CD4-positive, alpha-beta T cell (primary cell): Measurements from ENCODE around the gene SOHLH2. TPM values are rescaled to one million over a fixed set of nuclear protein-coding genes. Genes with fewer than 3 reads are reported as not detected.

Source experiments
- ATAC-seq: fragments of 200-7000 bp; cut with Tn5 transposase; one replicate; pipeline ENCODE4 v1.10.0; 2022; ENCODE audit warnings: mild to moderate bottlenecking; ENCODE audit not compliant: poor library complexity
- CTCF ChIA-PET: fragments of 350-600 bp; sonication (Branson Sonifier 250); formaldehyde crosslinking; loops from one replicate; lab custom pipeline; 2021; ENCODE audit warnings: antibody characterized with exemption, inconsistent platforms; lab: Charles Lee
- POLR2A ChIA-PET: fragments of 350-600 bp; sonication (Branson Sonifier 250); formaldehyde crosslinking; loops from one replicate; lab custom pipeline; 2021; ENCODE audit warnings: antibody characterized with exemption, inconsistent platforms; lab: Charles Lee
- DNase-seq, 14 experiments: peaks; one replicate each; pipeline ENCODE4 v3.0.0-alpha.2; 2013 to 2020; ENCODE audit warnings: mixed read lengths in 2 of 14
- H3K27ac ChIP-seq, 2 donors: one replicate each; pipeline versions ENCODE4 v1.5.1 to v1.7.0; 2013; ENCODE audit warnings: low read length in 2 of 2, low read depth in 1 of 2, mild to moderate bottlenecking in 1 of 2
- H3K27me3 ChIP-seq, 2 experiments: 1 replicate in 1 of 2; 2 replicates in 1 of 2; pipeline versions ENCODE4 v1.6.1 to v1.7.0; 2013; ENCODE audit warnings: low read length in 2 of 2, control low read depth in 1 of 2, mild to moderate bottlenecking in 1 of 2, moderate library complexity in 1 of 2; ENCODE audit not compliant: insufficient read depth in 2 of 2, control insufficient read depth in 1 of 2
- H3K36me3 ChIP-seq: one replicate; pipeline ENCODE4 v1.6.1; 2013; ENCODE audit warnings: low read length, control low read depth; ENCODE audit not compliant: insufficient read depth
- H3K4me1 ChIP-seq: one replicate; pipeline ENCODE4 v1.6.1; 2013; ENCODE audit warnings: low read length, control low read depth; ENCODE audit not compliant: insufficient read depth
- H3K4me3 ChIP-seq: one replicate; pipeline ENCODE4 v1.5.1; 2013; ENCODE audit warnings: mild to moderate bottlenecking, low read length, moderate library complexity
- H3K9me3 ChIP-seq, 2 experiments: 1 replicate in 1 of 2; 2 replicates in 1 of 2; pipeline versions ENCODE4 v1.6.1 to v1.7.0; 2013; ENCODE audit warnings: low read length in 2 of 2, mild to moderate bottlenecking in 2 of 2, control low read depth in 1 of 2, moderate library complexity in 1 of 2; ENCODE audit not compliant: control insufficient read depth in 1 of 2, insufficient read depth in 1 of 2
- H3K27ac Mint-ChIP-seq: one replicate; pipeline ENCODE4 v1.8.0; 2020; ENCODE audit warnings: mixed read lengths
- H3K27me3 Mint-ChIP-seq: one replicate; pipeline ENCODE4 v1.8.0; 2021; ENCODE audit warnings: mixed read lengths
- H3K36me3 Mint-ChIP-seq: one replicate; pipeline ENCODE4 v1.8.0; 2021; ENCODE audit warnings: low read depth, mixed read lengths
- H3K4me1 Mint-ChIP-seq: one replicate; pipeline ENCODE4 v1.8.0; 2021; ENCODE audit warnings: low read depth, mixed read lengths
- H3K4me3 Mint-ChIP-seq: one replicate; pipeline ENCODE4 v1.8.0; 2020; ENCODE audit warnings: mild to moderate bottlenecking, mixed read lengths
- H3K9me3 Mint-ChIP-seq: one replicate; pipeline ENCODE4 v1.8.0; 2020; ENCODE audit warnings: mixed read lengths
- intact Hi-C, 2 experiments: fragments of 100-400 bp; cut with DNase I in 1 of 2; cut with micrococcal nuclease in 1 of 2; formaldehyde crosslinking; loops; one replicate each; pipeline versions ENCODE4 v1.15.1 to v1.9.0; 2023 to 2025; cut with DNase I, micrococcal nuclease
- total RNA-seq, 174 experiments: library from RNA in 2 of 174; stranded (reverse) in 2 of 174; gene quantifications; one replicate each; pipeline ENCODE4 v1.2.3 and lab custom pipeline; 2021 to 2026
- TF ChIP-seq, protein P1 (sequence below): fragments of 200-600 bp; IDR thresholded peaks from one replicate; pipeline ENCODE4 v1.8.0; 2022; ENCODE audit warnings: antibody characterized with exemption, mild to moderate bottlenecking

SOHLH2 gene
- total RNA-seq, 2 experiments from 2014 or later = not detected

DNA sequence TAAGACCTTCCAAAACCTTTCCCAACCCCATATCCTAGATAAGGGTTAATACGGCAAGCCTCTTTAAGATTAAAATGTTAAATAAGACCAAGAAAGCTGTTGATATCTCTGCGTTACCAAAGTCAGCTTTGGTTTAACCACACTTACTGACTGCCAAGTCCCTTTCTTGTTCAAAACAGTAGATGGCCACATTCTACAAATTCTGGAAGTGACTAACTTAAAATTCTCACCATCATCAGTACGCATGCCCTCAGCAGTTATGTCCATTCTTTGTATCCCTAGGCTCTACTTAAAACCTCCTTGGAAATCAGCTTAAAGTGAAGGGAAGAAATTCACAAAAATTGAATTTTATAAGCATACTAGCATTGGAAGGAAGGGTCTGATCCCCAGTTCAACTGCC lies 23.6 kb downstream of the SOHLH2 start:
- POLR2A ChIA-PET = no interaction called here
- Histone ChIP-seq H3K4me1 (no peaks in the 10 kb centered on the region), H3K27me3 (no peaks in the 10 kb centered on the region), H3K27ac (no peak overlapping the region), H3K9me3 (no peaks in the 10 kb centered on the region), H3K4me3 (no peak overlapping the region), H3K36me3 (no peaks in the 10 kb centered on the region)
- Mint-ChIP-seq H3K27ac (no peak overlapping the region), H3K4me3 (no peak overlapping the region), H3K4me1 (no peaks in the 10 kb centered on the region), H3K36me3 (no peaks in the 10 kb centered on the region), H3K9me3 (peaks cover 5% of the 10 kb centered on the region), H3K27me3 (peaks cover 13% of the 10 kb centered on the region)
- no peak for ATAC-seq
- intact Hi-C loops = no loop called here
- TF ChIP-seq, protein P1, sequence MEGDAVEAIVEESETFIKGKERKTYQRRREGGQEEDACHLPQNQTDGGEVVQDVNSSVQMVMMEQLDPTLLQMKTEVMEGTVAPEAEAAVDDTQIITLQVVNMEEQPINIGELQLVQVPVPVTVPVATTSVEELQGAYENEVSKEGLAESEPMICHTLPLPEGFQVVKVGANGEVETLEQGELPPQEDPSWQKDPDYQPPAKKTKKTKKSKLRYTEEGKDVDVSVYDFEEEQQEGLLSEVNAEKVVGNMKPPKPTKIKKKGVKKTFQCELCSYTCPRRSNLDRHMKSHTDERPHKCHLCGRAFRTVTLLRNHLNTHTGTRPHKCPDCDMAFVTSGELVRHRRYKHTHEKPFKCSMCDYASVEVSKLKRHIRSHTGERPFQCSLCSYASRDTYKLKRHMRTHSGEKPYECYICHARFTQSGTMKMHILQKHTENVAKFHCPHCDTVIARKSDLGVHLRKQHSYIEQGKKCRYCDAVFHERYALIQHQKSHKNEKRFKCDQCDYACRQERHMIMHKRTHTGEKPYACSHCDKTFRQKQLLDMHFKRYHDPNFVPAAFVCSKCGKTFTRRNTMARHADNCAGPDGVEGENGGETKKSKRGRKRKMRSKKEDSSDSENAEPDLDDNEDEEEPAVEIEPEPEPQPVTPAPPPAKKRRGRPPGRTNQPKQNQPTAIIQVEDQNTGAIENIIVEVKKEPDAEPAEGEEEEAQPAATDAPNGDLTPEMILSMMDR = no peak
- CTCF ChIA-PET = no interaction called here
- DNase-seq = no peak

DNA sequence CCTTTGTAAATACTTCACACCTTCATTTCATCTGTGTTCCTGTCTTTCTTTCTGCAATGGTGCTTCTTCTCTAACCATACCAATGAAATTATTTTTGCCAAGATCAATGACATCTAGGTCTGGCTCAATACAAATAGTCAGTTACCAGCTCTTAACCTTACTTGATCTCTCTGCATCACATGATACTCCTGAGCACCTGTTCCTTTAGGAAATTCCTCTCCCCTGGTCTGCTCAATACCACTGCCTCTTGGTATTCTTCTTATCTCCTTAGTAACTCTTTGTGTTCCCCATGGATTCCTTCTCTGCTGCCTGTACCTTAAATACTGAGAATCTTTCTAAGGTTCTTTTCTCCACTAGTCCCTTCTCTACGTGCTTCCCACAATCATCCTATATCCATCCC lies 25.9 kb downstream of the SOHLH2 start:
- Histone ChIP-seq H3K36me3 (no peaks in the 10 kb centered on the region), H3K4me1 (no peaks in the 10 kb centered on the region), H3K4me3 (no peak overlapping the region), H3K27ac (no peak overlapping the region), H3K27me3 (no peaks in the 10 kb centered on the region), H3K9me3 (no peaks in the 10 kb centered on the region)
- intact Hi-C loops = no loop called here
- H3K36me3 Mint-ChIP-seq = no peaks in the 10 kb centered on the region
- H3K4me3 Mint-ChIP-seq = no peak overlapping the region
- TF ChIP-seq, protein P1 = no peak
- H3K27me3 Mint-ChIP-seq = peaks cover 13% of the 10 kb centered on the region
- POLR2A ChIA-PET = no interaction called here
- H3K9me3 Mint-ChIP-seq = peaks cover 5% of the 10 kb centered on the region
- no peaks in the 10 kb centered on the region for H3K4me1 Mint-ChIP-seq
- no peak for ATAC-seq
- no peak overlapping the region for H3K27ac Mint-ChIP-seq
- CTCF ChIA-PET = no interaction called here
- no peak for DNase-seq

DNA sequence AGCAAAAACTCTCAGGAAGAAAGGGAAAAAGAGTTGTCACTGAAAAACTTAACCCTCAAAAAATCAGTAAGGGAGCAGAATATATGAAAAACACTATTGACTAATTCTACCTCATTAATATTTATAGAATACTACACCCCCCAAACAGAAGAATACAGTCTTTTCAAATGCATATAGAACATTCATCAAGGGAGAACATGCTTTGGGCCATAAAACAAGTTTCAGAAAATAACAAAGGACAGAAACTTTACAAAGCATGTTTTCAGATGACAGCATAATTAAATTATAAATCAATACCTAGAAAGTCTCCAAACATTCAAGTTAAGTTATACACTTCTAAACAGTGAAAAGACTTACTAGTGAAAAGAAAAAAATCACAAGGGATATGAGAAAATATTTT lies 30.5 kb downstream of the SOHLH2 start:
- Mint-ChIP-seq H3K36me3 (no peaks in the 10 kb centered on the region), H3K4me1 (no peaks in the 10 kb centered on the region), H3K27me3 (peaks cover 7% of the 10 kb centered on the region), H3K9me3 (peaks cover 3% of the 10 kb centered on the region), H3K27ac (no peak overlapping the region), H3K4me3 (no peak overlapping the region)
- TF ChIP-seq, protein P1 = no peak
- no peaks in the 10 kb centered on the region for H3K4me1 ChIP-seq
- H3K9me3 ChIP-seq = peaks cover 0 to 3% of the 10 kb centered on the region in 2 experiments
- DNase-seq (no peak), ATAC-seq (no peak)
- H3K36me3 ChIP-seq = no peaks in the 10 kb centered on the region
- ChIA-PET CTCF (no interaction called here), POLR2A (no interaction called here)
- H3K27me3 ChIP-seq = no peaks in the 10 kb centered on the region
- no peak overlapping the region for H3K4me3 ChIP-seq
- intact Hi-C loops = no loop called here
- no peak overlapping the region for H3K27ac ChIP-seq
